Right lobe of liver (tissue), 6 donors: ENCODE results near the gene SWI5. TPM values are rescaled to one million over a fixed set of nuclear protein-coding genes. Genes with fewer than 3 reads are reported as not detected.

Experiments
- ATAC-seq, 4 donors: fragments of 200-7000 bp; cut with Tn5 transposase; one replicate each; pipeline ENCODE4 v1.9.1; 2020; ENCODE audit warnings: mild to moderate bottlenecking in 4 of 4, moderate library complexity in 4 of 4
- DNase-seq, 3 donors: peaks; one replicate each; pipeline ENCODE4 v3.0.0-alpha.2; 2020
- H3K27ac ChIP-seq, 3 donors: fragments of 200-600 bp; one replicate each; pipeline ENCODE4 v1.8.0; 2022
- H3K27me3 ChIP-seq, 2 donors: fragments of 200-600 bp; one replicate each; pipeline ENCODE4 v1.8.0; 2022
- H3K36me3 ChIP-seq, 4 donors: fragments of 200-600 bp; sonication (generic) in 1 of 4; one replicate each; pipeline versions ENCODE4 v1.5.1 to v1.8.0; 2017 to 2022; ENCODE audit warnings: control low read depth in 1 of 4
- H3K4me1 ChIP-seq, 4 donors: fragments of 200-600 bp; sonication (generic) in 1 of 4; one replicate each; pipeline versions ENCODE4 v1.5.1 to v1.8.0; 2017 to 2022; ENCODE audit warnings: control low read depth in 1 of 4
- H3K4me3 ChIP-seq, 3 donors: fragments of 200-600 bp; one replicate each; pipeline ENCODE4 v1.8.0; 2022
- H3K9me3 ChIP-seq, 4 donors: fragments of 200-600 bp; sonication (generic) in 1 of 4; one replicate each; pipeline versions ENCODE4 v1.5.1 to v1.8.0; 2017 to 2022; ENCODE audit warnings: control low read depth in 1 of 4
- POLR2A ChIP-seq: fragments of 450-650 bp; IDR thresholded peaks from one replicate; pipeline ENCODE4 v1.6.1; 2017; ENCODE audit warnings: antibody characterized with exemption, mild to moderate bottlenecking
- WGBS: methylation state at CpG from one replicate; pipeline ENCODE4 v1.1.6; 2018; ENCODE audit warnings: low coverage, low lambda C conversion rate; ENCODE audit not compliant: insufficient coverage; ENCODE audit errors: missing lambda C conversion rate; 5-methylcytosine and 5-hydroxymethylcytosine counted together
- intact Hi-C, 2 donors: fragments of 100-400 bp; cut with DNase I; formaldehyde crosslinking; loops; one replicate each; pipeline versions ENCODE4 v1.11.2 to v1.14.1; 2022
- total RNA-seq, 6 experiments: library from RNA; depleted of rRNA in 2 of 6; stranded (reverse); fragments of >200 nt in 2 of 6; fragmentation: NEBNext Ultra II Directional in 3 of 6; extraction: Animal tissue kit (Norgen Biotek cat#: 25700) in 3 of 6; gene quantifications; one replicate each; pipeline versions ENCODE4 v1.1.0 to v1.2.4, GENCODE V29; 2016 to 2023
- TF ChIP-seq, protein P1 (sequence below), 4 donors: fragments of 200-600 bp in 3 of 4; fragments of 450-650 bp in 1 of 4; IDR thresholded peaks; one replicate each; pipeline versions ENCODE4 v1.5.1 to v1.8.0; 2016 to 2022; ENCODE audit warnings: antibody characterized with exemption in 4 of 4, mild to moderate bottlenecking in 2 of 4
- donor health status: DM: no; HTN: yes; CAD: no.
- donor health status: DM: no; HTN: no; CAD: no.
- donor health status: DM: no; HTN: no; CAD: no.
- donor health status: DM: no; HTN: yes; CAD: no.
- donor health status: DM: no; HTN: yes; CAD: no.

SWI5 gene
- total RNA-seq, 6 experiments from 2014 or later = 10.8 to 17.3 (median 14.3) TPM

GRCh38 chr9:128322404-128323211 lies 46.5 kb downstream of the SWI5 start, which contains the start of the genes COQ4 and TRUB2:
Gene COQ4 (plus strand): TSS chr9:128322839. CDS start chr9:128322859, 20 bp downstream.
Gene TRUB2 (minus strand): TSS chr9:128322447. CDS start chr9:128322408, 39 bp downstream.
- intact Hi-C loops = no loop called here
- Histone ChIP-seq H3K9me3 (no peaks in the 10 kb centered on the region), H3K4me1 (peaks cover 0 to 29% (median 11%) of the 10 kb centered on the region in 4 donors), H3K27ac (peak within 1 kb of the TSS; percentile 88 to 92 (median 92)), H3K4me3 (peak within 1 kb of the TSS; percentile 93 to 99 (median 97)), H3K27me3 (no peaks in the 10 kb centered on the region), H3K36me3 (peaks cover 0 to 7% (median 3%) of the 10 kb centered on the region in 4 donors)
- TF ChIP-seq POLR2A = peak; percentile 37
- TF ChIP-seq, protein P1, sequence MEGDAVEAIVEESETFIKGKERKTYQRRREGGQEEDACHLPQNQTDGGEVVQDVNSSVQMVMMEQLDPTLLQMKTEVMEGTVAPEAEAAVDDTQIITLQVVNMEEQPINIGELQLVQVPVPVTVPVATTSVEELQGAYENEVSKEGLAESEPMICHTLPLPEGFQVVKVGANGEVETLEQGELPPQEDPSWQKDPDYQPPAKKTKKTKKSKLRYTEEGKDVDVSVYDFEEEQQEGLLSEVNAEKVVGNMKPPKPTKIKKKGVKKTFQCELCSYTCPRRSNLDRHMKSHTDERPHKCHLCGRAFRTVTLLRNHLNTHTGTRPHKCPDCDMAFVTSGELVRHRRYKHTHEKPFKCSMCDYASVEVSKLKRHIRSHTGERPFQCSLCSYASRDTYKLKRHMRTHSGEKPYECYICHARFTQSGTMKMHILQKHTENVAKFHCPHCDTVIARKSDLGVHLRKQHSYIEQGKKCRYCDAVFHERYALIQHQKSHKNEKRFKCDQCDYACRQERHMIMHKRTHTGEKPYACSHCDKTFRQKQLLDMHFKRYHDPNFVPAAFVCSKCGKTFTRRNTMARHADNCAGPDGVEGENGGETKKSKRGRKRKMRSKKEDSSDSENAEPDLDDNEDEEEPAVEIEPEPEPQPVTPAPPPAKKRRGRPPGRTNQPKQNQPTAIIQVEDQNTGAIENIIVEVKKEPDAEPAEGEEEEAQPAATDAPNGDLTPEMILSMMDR (IDR thresholded peaks at IDR 0.05) = no peak
- DNase-seq (peak; percentile 93 to 94 (median 94)), ATAC-seq (peak; percentile 95 to 97 (median 97))
- 0% methylated on average over 33 of the region's 83 CpGs for WGBS

GRCh38 chr9:128323212-128323730 lies 47.2 kb downstream of the SWI5 start:
- H3K27ac ChIP-seq = peak overlapping the region in 2 of 3 donors; percentile 92
- no peaks in the 10 kb centered on the region for H3K9me3 ChIP-seq
- ATAC-seq (no peak), DNase-seq (no peak)
- 40% methylated on average over 11 of the region's 16 CpGs for WGBS
- peaks cover 0 to 29% (median 11%) of the 10 kb centered on the region in 4 donors for H3K4me1 ChIP-seq
- H3K4me3 ChIP-seq = peak overlapping the region; percentile 93 to 99 (median 97)
- TF ChIP-seq, protein P1 (IDR thresholded peaks at IDR 0.05) = no peak
- no peak for TF ChIP-seq POLR2A
- H3K36me3 ChIP-seq = peaks cover 0 to 5% (median 2%) of the 10 kb centered on the region in 4 donors
- no peaks in the 10 kb centered on the region for H3K27me3 ChIP-seq
- intact Hi-C loops = no loop called here

DNA sequence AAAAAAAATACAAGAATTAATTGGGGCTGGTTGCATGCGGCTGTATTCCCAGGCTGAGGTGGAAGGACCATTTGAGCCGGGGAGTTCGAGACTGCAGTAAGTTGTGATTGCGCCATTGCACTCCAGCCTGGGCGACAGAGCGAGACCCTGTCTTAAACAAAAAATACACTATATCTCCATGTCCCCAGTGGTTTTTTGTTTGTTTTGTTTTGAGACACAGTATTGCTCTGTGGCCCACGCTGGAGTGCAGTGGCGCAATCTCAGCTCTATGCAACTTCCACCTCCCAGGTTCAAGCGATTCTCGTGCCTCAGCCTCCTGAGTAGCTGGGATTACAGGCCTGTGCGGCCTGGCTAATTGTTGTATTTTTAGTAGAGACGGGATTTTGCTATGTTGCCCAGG lies 47.7 kb downstream of the SWI5 start:
- Histone ChIP-seq H3K27ac (no peak overlapping the region), H3K36me3 (peaks cover 0 to 5% (median 2%) of the 10 kb centered on the region in 4 donors), H3K27me3 (no peaks in the 10 kb centered on the region), H3K4me1 (peaks cover 0 to 29% (median 11%) of the 10 kb centered on the region in 4 donors), H3K4me3 (peak overlapping the region in 2 of 3 donors; percentile 97 to 99), H3K9me3 (no peaks in the 10 kb centered on the region)
- WGBS = 60% methylated on average over 8 of the region's 12 CpGs
- no peak for TF ChIP-seq POLR2A
- TF ChIP-seq, protein P1 (IDR thresholded peaks at IDR 0.05) = no peak
- no peak for ATAC-seq
- no peak for DNase-seq
- intact Hi-C loops = no loop called here

- TF ChIP-seq, protein P1 (IDR thresholded peaks at IDR 0.05) = no peak
- TF ChIP-seq POLR2A = no peak
- Histone ChIP-seq H3K4me1 (peaks cover 0 to 29% (median 11%) of the 10 kb centered on the region in 4 donors), H3K4me3 (no peak overlapping the region), H3K27ac (no peak overlapping the region), H3K9me3 (no peaks in the 10 kb centered on the region), H3K27me3 (no peaks in the 10 kb centered on the region), H3K36me3 (peaks cover 0 to 5% (median 2%) of the 10 kb centered on the region in 4 donors)
- 83% methylated on average over 1 of the region's 1 CpG for WGBS
- intact Hi-C loops = no loop called here
- no peak for DNase-seq
- no peak for ATAC-seq
Observed at GRCh38 chr9:128324401-128324800, 48.3 kb downstream of the SWI5 start.
